ENCODE results near the gene DDX28. TPM values are rescaled to one million over a fixed set of nuclear protein-coding genes. Genes with fewer than 3 reads are reported as not detected.
A peak's percentile ranks its signal among the peaks of the same experiment; 100 is the strongest.
"Not testable (repeated sequence)": the region's sequence is repeated elsewhere in the genome, so short reads cannot be mapped to it uniquely, and the experiment has no call there.

DDX28 gene
- total RNA-seq, 4 donors from 2014 or later, result 6.4 to 13.5 (median 6.8) TPM

- ATAC-seq (ENCODE audit: low FRiP score), result peak; percentile 90
- DNase-seq (ENCODE audit: low spot score), result peak; percentile 92
- peak in 2 of 3 donors; percentile 51 to 61 for TF ChIP-seq CTCF (IDR thresholded peaks at IDR 0.05)
These were observed 17.7 kb upstream of the DDX28 start for GRCh38 chr16:68040506-68041288.

GRCh38 chr16:68037841-68038597 is 15.0 kb upstream of the DDX28 start:
- TF ChIP-seq CTCF (IDR thresholded peaks at IDR 0.05), result no peak
- DNase-seq (ENCODE audit: low spot score), result no peak
- no peak for ATAC-seq (ENCODE audit: low FRiP score)

- ATAC-seq (ENCODE audit: low FRiP score), result no peak
- no peak for TF ChIP-seq CTCF (IDR thresholded peaks at IDR 0.05)
- no peak for DNase-seq (ENCODE audit: low spot score)
These were observed 12.2 kb upstream of the DDX28 start for GRCh38 chr16:68035227-68035626.

GRCh38 chr16:68033101-68033500 is 10.1 kb upstream of the DDX28 start:
- DNase-seq (ENCODE audit: low spot score), result no peak
- no peak for ATAC-seq (ENCODE audit: low FRiP score)

GRCh38 chr16:68031951-68032350 is 8.9 kb upstream of the DDX28 start:
- ATAC-seq (ENCODE audit: low FRiP score) (peak; percentile 43), DNase-seq (ENCODE audit: low spot score) (no peak)
- TF ChIP-seq CTCF (IDR thresholded peaks at IDR 0.05), result no peak

More at GRCh38 chr16:68033101-68033500, 10.1 kb upstream of the DDX28 start:
- TF ChIP-seq CTCF (IDR thresholded peaks at IDR 0.05), result no peak

GRCh38 chr16:68030108-68030507 is 7.1 kb upstream of the DDX28 start:
- peak; percentile 34 for ATAC-seq (ENCODE audit: low FRiP score)
- DNase-seq (ENCODE audit: low spot score), result not testable (repeated sequence)

- no peak for ATAC-seq (ENCODE audit: low FRiP score)
- no peak for TF ChIP-seq CTCF (IDR thresholded peaks at IDR 0.05)
- no peak for DNase-seq (ENCODE audit: low spot score)
These were observed 6.0 kb upstream of the DDX28 start for GRCh38 chr16:68028996-68029395.

All from omental fat pad (tissue), 4 donors.